HUES6 (cell line): ENCODE data around the gene ECT2.
"Not testable (repeated sequence)": the region's sequence is repeated elsewhere in the genome, so short reads cannot be mapped to it uniquely, and the experiment has no call there.

Source experiments
- H3K27ac ChIP-seq: 2 replicates; pipeline ENCODE4 v1.7.0; 2013; ENCODE audit warnings: low read depth, mild to moderate bottlenecking, low read length, inconsistent platforms
- H3K27me3 ChIP-seq: 2 replicates; pipeline ENCODE4 v1.6.1; 2013; ENCODE audit warnings: low read length; ENCODE audit not compliant: control insufficient read depth, insufficient read depth
- H3K36me3 ChIP-seq: 2 replicates; pipeline ENCODE4 v1.6.1; 2013; ENCODE audit warnings: low read length; ENCODE audit not compliant: control insufficient read depth, insufficient read depth
- H3K4me1 ChIP-seq: 2 replicates; pipeline ENCODE4 v1.6.1; 2013; ENCODE audit warnings: low read length; ENCODE audit not compliant: control insufficient read depth, insufficient read depth
- H3K4me3 ChIP-seq: 2 replicates; pipeline ENCODE4 v1.5.1; 2013; ENCODE audit warnings: low read depth, low read length
- H3K9ac ChIP-seq: one replicate; pipeline ENCODE4 v1.6.1; 2013; ENCODE audit warnings: mild to moderate bottlenecking, low read length
- H3K9me3 ChIP-seq: 2 replicates; pipeline ENCODE4 v1.6.1; 2013; ENCODE audit warnings: low read depth, low read length; ENCODE audit not compliant: control insufficient read depth, insufficient read depth

ECT2 gene

GRCh38 chr3:172859041-172859440, 108.5 kb downstream of the ECT2 start:
- Histone ChIP-seq H3K36me3 (no peaks in the 10 kb centered on the region), H3K9me3 (peaks cover 4% of the 10 kb centered on the region; the same call in 1 of the 2 replicates), H3K4me1 (peaks cover 14% of the 10 kb centered on the region), H3K4me3 (no peak overlapping the region), H3K27me3 (peaks cover 14% of the 10 kb centered on the region), H3K9ac (no peak overlapping the region), H3K27ac (no peak overlapping the region; the same call in 1 of the 2 replicates)

GRCh38 chr3:172866726-172867350, 116.3 kb downstream of the ECT2 start:
- not testable (repeated sequence) for H3K9ac ChIP-seq, H3K27me3 ChIP-seq, H3K4me1 ChIP-seq, H3K27ac ChIP-seq, H3K9me3 ChIP-seq, H3K36me3 ChIP-seq, H3K4me3 ChIP-seq

- no peak overlapping the region for H3K27ac ChIP-seq
- H3K4me3 ChIP-seq = no peak overlapping the region
- H3K9me3 ChIP-seq = peaks cover 3% of the 10 kb centered on the region; the same call in 1 of the 2 replicates
- no peaks in the 10 kb centered on the region for H3K36me3 ChIP-seq
- no peaks in the 10 kb centered on the region for H3K27me3 ChIP-seq
- H3K4me1 ChIP-seq = no peaks in the 10 kb centered on the region
- no peak overlapping the region for H3K9ac ChIP-seq
Observed at GRCh38 chr3:172868582-172869200, 118.2 kb downstream of the ECT2 start.

- Histone ChIP-seq H3K27me3 (no peaks in the 10 kb centered on the region), H3K9me3 (peaks cover 3% of the 10 kb centered on the region; the same call in 1 of the 2 replicates), H3K4me1 (peaks cover 2% of the 10 kb centered on the region; the same call in 1 of the 2 replicates), H3K36me3 (no peaks in the 10 kb centered on the region), H3K27ac (no peak overlapping the region), H3K4me3 (no peak overlapping the region), H3K9ac (no peak overlapping the region)
Observed at GRCh38 chr3:172869368-172869771, 118.8 kb downstream of the ECT2 start.

GRCh38 chr3:172869784-172870518, 119.4 kb downstream of the ECT2 start:
- Histone ChIP-seq H3K4me3 (no peak overlapping the region), H3K36me3 (no peaks in the 10 kb centered on the region), H3K27ac (no peak overlapping the region), H3K4me1 (peaks cover 8% of the 10 kb centered on the region; the same call in 1 of the 2 replicates), H3K27me3 (no peaks in the 10 kb centered on the region), H3K9ac (no peak overlapping the region), H3K9me3 (peaks cover 3% of the 10 kb centered on the region; the same call in 1 of the 2 replicates)
